K562 (cell line): ENCODE measurements around the gene PRDX6. TPM values are rescaled to one million over a fixed set of nuclear protein-coding genes. Genes with fewer than 3 reads are reported as not detected.
A peak's percentile ranks its signal among the peaks of the same experiment; 100 is the strongest.

Experiments
- CCNT2 ChIP-seq: IDR thresholded peaks from 2 replicates; pipeline ENCODE4 v1.6.1; 2011; ENCODE audit warnings: borderline replicate concordance, low read depth, mild to moderate bottlenecking, moderate library complexity, mixed read lengths, low read length; ENCODE audit not compliant: insufficient read length; ENCODE audit errors: extremely low read depth
- CXXC5 ChIP-seq: fragments of 250-450 bp; sonication (Bioruptor Pico); IDR thresholded peaks from 2 replicates; pipeline ENCODE4 v1.8.0; 2022; ENCODE audit warnings: inconsistent platforms, mild to moderate bottlenecking, moderate library complexity
- DMBX1 ChIP-seq: fragments of 250-450 bp; sonication (Bioruptor Pico); IDR thresholded peaks from 2 replicates; pipeline ENCODE4 v1.8.0; 2022; ENCODE audit warnings: inconsistent platforms, mild to moderate bottlenecking, moderate library complexity, borderline replicate concordance
- DNMT1 ChIP-seq: fragments of 450-650 bp; IDR thresholded peaks from 2 replicates; pipeline ENCODE4 v1.6.1; 2016; ENCODE audit warnings: antibody characterized with exemption, mild to moderate bottlenecking
- E2F3 ChIP-seq: fragments of 250-450 bp; sonication (Bioruptor Pico); IDR thresholded peaks from 2 replicates; pipeline ENCODE4 v1.4.0; 2020; ENCODE audit warnings: mild to moderate bottlenecking
- GABPA ChIP-seq: fragments of 200-800 bp; sonication (Bioruptor generic); conservative IDR thresholded peaks from 2 replicates; pipeline ENCODE4 v1.6.1; 2016; ENCODE audit warnings: low read depth, missing genetic modification characterization, missing compliant biosample characterization
- IFI16 ChIP-seq: fragments of 250-450 bp; sonication (Bioruptor Pico); IDR thresholded peaks from 2 replicates; pipeline ENCODE4 v2.1.2; 2022; ENCODE audit warnings: mild to moderate bottlenecking, inconsistent platforms
- LCOR ChIP-seq: sonication (generic); formaldehyde crosslinking; IDR thresholded peaks from 2 replicates; pipeline ENCODE4 v1.8.0; 2022; ENCODE audit warnings: mild to moderate bottlenecking, missing genetic modification reagents
- MAFG ChIP-seq: fragments of 450-650 bp; conservative IDR thresholded peaks from 2 replicates; pipeline ENCODE4 v1.6.1; 2016; ENCODE audit warnings: missing genetic modification characterization, missing compliant biosample characterization
- NBN ChIP-seq: fragments of 450-650 bp; IDR thresholded peaks from 2 replicates; pipeline ENCODE4 v1.6.1; 2016; ENCODE audit warnings: low read depth, mild to moderate bottlenecking
- NFXL1 ChIP-seq: fragments of 450-650 bp; formaldehyde crosslinking; IDR thresholded peaks from 2 replicates; pipeline ENCODE4 v1.4.0; 2021; ENCODE audit warnings: mild to moderate bottlenecking
- NR4A1 ChIP-seq, 2 experiments: fragments of 250-450 bp in 1 of 2; fragments of 450-650 bp in 1 of 2; sonication (Bioruptor Pico) in 1 of 2; IDR thresholded peaks; 2 replicates each; pipeline versions ENCODE4 v1.4.0 to v1.6.1; 2016 to 2020; ENCODE audit warnings: mild to moderate bottlenecking in 2 of 2, missing compliant biosample characterization in 1 of 2, missing genetic modification characterization in 1 of 2, moderate library complexity in 1 of 2
- PTRF ChIP-seq: fragments of 450-650 bp; IDR thresholded peaks from 2 replicates; pipeline ENCODE4 v1.6.1; 2016; ENCODE audit warnings: mild to moderate bottlenecking, missing genetic modification characterization, missing compliant biosample characterization
- SMARCE1 ChIP-seq: fragments of 450-650 bp; IDR thresholded peaks from 2 replicates; pipeline ENCODE4 v1.7.1; 2016; ENCODE audit warnings: mild to moderate bottlenecking
- TAF7 ChIP-seq: fragments of 450-650 bp; IDR thresholded peaks from 2 replicates; pipeline ENCODE4 v1.6.1; 2016; ENCODE audit warnings: missing genetic modification characterization, missing compliant biosample characterization
- TBP ChIP-seq: optimal IDR thresholded peaks from 2 replicates; pipeline ENCODE3; 2011; ENCODE audit warnings: low read depth, low read length, improper control_type of control experiment
- XRCC4 ChIP-seq: IDR thresholded peaks from one replicate; pipeline ENCODE4 v1.6.1; 2011; ENCODE audit not compliant: insufficient read depth, insufficient read length; ENCODE audit errors: extremely low read depth
- ZNF175 ChIP-seq: fragments of 200-800 bp; sonication (Bioruptor generic); IDR thresholded peaks from 2 replicates; pipeline ENCODE4 v1.6.1; 2016; ENCODE audit warnings: low read depth, mild to moderate bottlenecking, missing genetic modification characterization, missing compliant biosample characterization
- ZNF311 ChIP-seq: fragments of 250-450 bp; sonication (Bioruptor Pico); IDR thresholded peaks from 2 replicates; pipeline ENCODE4 v1.4.0; 2020; ENCODE audit warnings: mild to moderate bottlenecking, moderate library complexity
- ZNF583 ChIP-seq: fragments of 250-450 bp; sonication (Bioruptor Pico); IDR thresholded peaks from 2 replicates; pipeline ENCODE4 v1.4.0; 2020
- ZNF778 ChIP-seq: fragments of 450-650 bp; formaldehyde crosslinking; IDR thresholded peaks from 2 replicates; pipeline ENCODE4 v1.4.0; 2020; ENCODE audit warnings: mild to moderate bottlenecking, moderate library complexity
- ZNF79 ChIP-seq: fragments of 250-450 bp; sonication (Bioruptor Pico); IDR thresholded peaks from 2 replicates; pipeline ENCODE4 v1.4.0; 2020; ENCODE audit warnings: low read depth, mild to moderate bottlenecking, moderate library complexity
- polyA plus RNA-seq, 8 experiments: library from polyadenylated mRNA; depleted of rRNA in 4 of 8; stranded (reverse) in 5 of 8; unstranded in 3 of 8; fragments of >200 nt; fragmentation: Nextera tagmentation in 2 of 8; fragmentation: Illumina TruSeq in 1 of 8; extraction: Ambion mirVana in 2 of 8; extraction: Trizol in 1 of 8; gene quantifications; 2 replicates each; pipeline versions ENCODE4 v1.2.1 to v1.2.3, GENCODE V29; 2011 to 2014; ENCODE audit warnings: inconsistent platforms in 1 of 8, missing spikeins in 1 of 8
- total RNA-seq, 7 experiments: library from RNA; depleted of rRNA in 6 of 7; stranded (reverse); fragments of >200 nt in 6 of 7; fragmentation: Illumina TruSeq in 2 of 7; extraction: Trizol in 2 of 7; gene quantifications; 2 replicates each; pipeline versions ENCODE4 v1.2.1 to v1.2.3, GENCODE V29; 2011 to 2021; ENCODE audit warnings: low replicate concordance in 1 of 7
- TF ChIP-seq, protein P1 (sequence below): fragments of 250-450 bp; sonication (Bioruptor Pico); IDR thresholded peaks from 2 replicates; pipeline ENCODE4 v1.8.0; 2021; ENCODE audit warnings: moderate library complexity, mild to moderate bottlenecking, inconsistent platforms
- TF ChIP-seq, protein P2 (sequence below), 2 experiments: fragments of 250-450 bp in 1 of 2; fragments of 450-650 bp in 1 of 2; sonication (Bioruptor Pico) in 1 of 2; IDR thresholded peaks; 2 replicates each; pipeline versions ENCODE4 v1.6.1 to v1.8.0; 2016 to 2021; ENCODE audit warnings: mild to moderate bottlenecking in 2 of 2, moderate library complexity in 2 of 2, missing compliant biosample characterization in 1 of 2, missing genetic modification characterization in 1 of 2
- TF ChIP-seq, protein P3 (sequence below): IDR thresholded peaks from 2 replicates; pipeline ENCODE4 v1.6.1; 2014; ENCODE audit warnings: antibody characterized with exemption
- TF ChIP-seq, protein P4 (sequence below): fragments of 450-650 bp; formaldehyde crosslinking; IDR thresholded peaks from 2 replicates; pipeline ENCODE4 v1.4.0; 2020; ENCODE audit warnings: mild to moderate bottlenecking, mixed read lengths

The PRDX6 gene
- total and polyA plus RNA-seq, 9 of the 15 experiments (the other 6 are each of a cell fraction or from before 2014, with no cell fraction given), result 277 to 1,082 (median 610) TPM

DNA sequence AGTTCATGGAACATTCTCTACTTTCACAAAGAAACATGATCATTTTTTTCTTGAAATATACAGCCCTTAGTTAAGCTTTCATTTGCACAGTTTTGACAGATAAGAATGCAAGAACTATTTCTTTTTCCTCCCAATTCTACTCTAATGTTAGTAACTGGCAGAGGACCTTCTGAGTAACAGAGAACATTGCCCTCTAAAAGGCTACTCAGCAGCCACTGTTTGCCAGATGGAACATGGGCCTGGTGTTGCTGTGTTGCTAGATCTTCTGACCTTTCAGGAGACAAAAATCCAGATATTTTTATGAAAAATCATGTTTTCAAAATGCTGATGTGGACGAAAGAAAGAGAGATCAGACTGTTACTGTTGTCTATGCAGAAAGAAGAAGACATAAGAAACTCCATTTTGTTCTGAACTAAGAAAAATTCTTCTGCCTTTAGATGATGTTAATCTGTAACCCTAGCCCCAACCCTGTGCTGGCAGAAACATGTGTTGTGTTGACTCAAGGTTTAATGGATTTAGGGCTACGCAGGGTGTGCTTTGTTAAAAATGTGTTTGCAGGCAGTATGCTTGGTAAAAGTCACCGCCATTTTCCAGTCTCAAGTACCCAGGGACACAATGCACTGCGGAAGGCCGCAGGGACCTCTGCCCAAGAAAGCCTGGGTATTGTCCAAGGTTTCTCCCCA is 2.9 kb upstream of the PRDX6 start (continued):
- TF ChIP-seq, protein P1, sequence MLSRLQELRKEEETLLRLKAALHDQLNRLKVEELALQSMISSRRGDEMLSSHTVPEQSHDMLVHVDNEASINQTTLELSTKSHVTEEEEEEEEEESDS (CRISPR knock-in tag), result no peak
- TF ChIP-seq ZNF778, result no peak
- no peak for TF ChIP-seq NR4A1 (CRISPR knock-in tag; IDR thresholded peaks at IDR 0.05)
- TF ChIP-seq NR4A1 (tag; IDR thresholded peaks at IDR 0.05), result peak; percentile 96
- TF ChIP-seq ZNF79 (CRISPR knock-in tag), result peak; percentile 75; the same call in 1 of the 2 replicates
- TF ChIP-seq XRCC4, result no peak
- no peak for TF ChIP-seq GABPA (tag)
- TF ChIP-seq IFI16, result 0 out of 2 replicates have a peak, but pooled peaks have one; percentile 23
- TF ChIP-seq TBP, result no peak
- peak; percentile 88 for TF ChIP-seq ZNF311
- TF ChIP-seq PTRF, result peak; percentile 87
- no peak for TF ChIP-seq SMARCE1
- TF ChIP-seq DNMT1, result no peak
- TF ChIP-seq CXXC5 (CRISPR knock-in tag), result peak; percentile 68
- TF ChIP-seq ZNF583 (CRISPR knock-in tag), result peak; percentile 67; the same call in 1 of the 2 replicates
- TF ChIP-seq, protein P2, sequence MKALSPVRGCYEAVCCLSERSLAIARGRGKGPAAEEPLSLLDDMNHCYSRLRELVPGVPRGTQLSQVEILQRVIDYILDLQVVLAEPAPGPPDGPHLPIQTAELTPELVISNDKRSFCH (CRISPR knock-in tag; IDR thresholded peaks at IDR 0.05), result peak; percentile 23; the same call in 1 of the 2 replicates
- TF ChIP-seq, protein P2 (tag; IDR thresholded peaks at IDR 0.05), result peak; percentile 96
- TF ChIP-seq TAF7 (tag), result peak; percentile 62; the same call in 1 of the 2 replicates
- TF ChIP-seq DMBX1 (CRISPR knock-in tag), result peak; percentile 93
- TF ChIP-seq MAFG, result peak; percentile 34; the same call in 1 of the 2 replicates
- TF ChIP-seq, protein P3, sequence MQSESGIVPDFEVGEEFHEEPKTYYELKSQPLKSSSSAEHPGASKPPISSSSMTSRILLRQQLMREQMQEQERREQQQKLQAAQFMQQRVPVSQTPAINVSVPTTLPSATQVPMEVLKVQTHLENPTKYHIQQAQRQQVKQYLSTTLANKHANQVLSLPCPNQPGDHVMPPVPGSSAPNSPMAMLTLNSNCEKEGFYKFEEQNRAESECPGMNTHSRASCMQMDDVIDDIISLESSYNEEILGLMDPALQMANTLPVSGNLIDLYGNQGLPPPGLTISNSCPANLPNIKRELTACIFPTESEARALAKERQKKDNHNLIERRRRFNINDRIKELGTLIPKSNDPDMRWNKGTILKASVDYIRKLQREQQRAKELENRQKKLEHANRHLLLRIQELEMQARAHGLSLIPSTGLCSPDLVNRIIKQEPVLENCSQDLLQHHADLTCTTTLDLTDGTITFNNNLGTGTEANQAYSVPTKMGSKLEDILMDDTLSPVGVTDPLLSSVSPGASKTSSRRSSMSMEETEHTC, result no peak
- no peak for TF ChIP-seq NBN
- peak; percentile 61; the same call in 1 of the 2 replicates for TF ChIP-seq E2F3
- TF ChIP-seq, protein P4, sequence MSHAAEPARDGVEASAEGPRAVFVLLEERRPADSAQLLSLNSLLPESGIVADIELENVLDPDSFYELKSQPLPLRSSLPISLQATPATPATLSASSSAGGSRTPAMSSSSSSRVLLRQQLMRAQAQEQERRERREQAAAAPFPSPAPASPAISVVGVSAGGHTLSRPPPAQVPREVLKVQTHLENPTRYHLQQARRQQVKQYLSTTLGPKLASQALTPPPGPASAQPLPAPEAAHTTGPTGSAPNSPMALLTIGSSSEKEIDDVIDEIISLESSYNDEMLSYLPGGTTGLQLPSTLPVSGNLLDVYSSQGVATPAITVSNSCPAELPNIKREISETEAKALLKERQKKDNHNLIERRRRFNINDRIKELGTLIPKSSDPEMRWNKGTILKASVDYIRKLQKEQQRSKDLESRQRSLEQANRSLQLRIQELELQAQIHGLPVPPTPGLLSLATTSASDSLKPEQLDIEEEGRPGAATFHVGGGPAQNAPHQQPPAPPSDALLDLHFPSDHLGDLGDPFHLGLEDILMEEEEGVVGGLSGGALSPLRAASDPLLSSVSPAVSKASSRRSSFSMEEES (CRISPR knock-in tag), result no peak
- peak; percentile 90 for TF ChIP-seq ZNF175 (CRISPR knock-in tag)
- TF ChIP-seq LCOR (CRISPR knock-in tag), result no peak
- TF ChIP-seq NFXL1 (CRISPR knock-in tag), result 0 out of 2 replicates have a peak, but pooled peaks have one; percentile 63
- no peak for TF ChIP-seq CCNT2
